ENCODE data around the gene TMEM82. TPM values are rescaled to one million over a fixed set of nuclear protein-coding genes. Genes with fewer than 3 reads are reported as not detected.

TMEM82 gene
- total and polyA plus RNA-seq, 2 experiments from 2014 or later: 0.51 TPM; not detected in 1

DNA sequence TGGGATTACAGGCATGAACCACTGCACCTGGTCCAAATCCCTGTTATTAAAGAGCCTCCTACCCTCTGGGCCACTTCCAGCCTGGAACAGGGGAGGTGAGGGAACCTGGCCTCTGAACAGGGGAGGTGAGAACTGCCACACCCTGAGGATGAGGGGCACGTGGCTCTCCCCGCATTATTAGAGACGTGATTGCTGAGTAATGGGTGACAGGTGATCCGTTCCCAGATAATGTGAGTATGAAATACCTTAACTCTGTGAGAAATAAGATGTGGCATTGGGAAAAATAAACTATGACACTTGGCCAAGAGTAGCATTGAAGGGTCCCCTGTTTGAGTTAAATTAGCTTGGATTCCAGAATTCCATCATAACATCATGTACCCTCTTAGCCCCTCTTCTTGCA, 19.9 kb upstream of the TMEM82 start:
- Histone ChIP-seq H3K36me3 (peaks cover 44% of the 10 kb centered on the region), H3K4me3 (no peak overlapping the region), H3K4me1 (ENCODE audit: low read depth) (peaks cover 7% of the 10 kb centered on the region), H3K9me3 (ENCODE audit: low read depth) (no peaks in the 10 kb centered on the region), H3K27me3 (no peaks in the 10 kb centered on the region), H3K27ac (no peak overlapping the region)
- DNase-seq (ENCODE audit: low read depth in 1 of 2, low spot score in 1 of 2): no peak
- TF ChIP-seq, protein P1, sequence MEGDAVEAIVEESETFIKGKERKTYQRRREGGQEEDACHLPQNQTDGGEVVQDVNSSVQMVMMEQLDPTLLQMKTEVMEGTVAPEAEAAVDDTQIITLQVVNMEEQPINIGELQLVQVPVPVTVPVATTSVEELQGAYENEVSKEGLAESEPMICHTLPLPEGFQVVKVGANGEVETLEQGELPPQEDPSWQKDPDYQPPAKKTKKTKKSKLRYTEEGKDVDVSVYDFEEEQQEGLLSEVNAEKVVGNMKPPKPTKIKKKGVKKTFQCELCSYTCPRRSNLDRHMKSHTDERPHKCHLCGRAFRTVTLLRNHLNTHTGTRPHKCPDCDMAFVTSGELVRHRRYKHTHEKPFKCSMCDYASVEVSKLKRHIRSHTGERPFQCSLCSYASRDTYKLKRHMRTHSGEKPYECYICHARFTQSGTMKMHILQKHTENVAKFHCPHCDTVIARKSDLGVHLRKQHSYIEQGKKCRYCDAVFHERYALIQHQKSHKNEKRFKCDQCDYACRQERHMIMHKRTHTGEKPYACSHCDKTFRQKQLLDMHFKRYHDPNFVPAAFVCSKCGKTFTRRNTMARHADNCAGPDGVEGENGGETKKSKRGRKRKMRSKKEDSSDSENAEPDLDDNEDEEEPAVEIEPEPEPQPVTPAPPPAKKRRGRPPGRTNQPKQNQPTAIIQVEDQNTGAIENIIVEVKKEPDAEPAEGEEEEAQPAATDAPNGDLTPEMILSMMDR (IDR thresholded peaks at IDR 0.05; ENCODE audit: low read depth, low read length): no peak

DNA sequence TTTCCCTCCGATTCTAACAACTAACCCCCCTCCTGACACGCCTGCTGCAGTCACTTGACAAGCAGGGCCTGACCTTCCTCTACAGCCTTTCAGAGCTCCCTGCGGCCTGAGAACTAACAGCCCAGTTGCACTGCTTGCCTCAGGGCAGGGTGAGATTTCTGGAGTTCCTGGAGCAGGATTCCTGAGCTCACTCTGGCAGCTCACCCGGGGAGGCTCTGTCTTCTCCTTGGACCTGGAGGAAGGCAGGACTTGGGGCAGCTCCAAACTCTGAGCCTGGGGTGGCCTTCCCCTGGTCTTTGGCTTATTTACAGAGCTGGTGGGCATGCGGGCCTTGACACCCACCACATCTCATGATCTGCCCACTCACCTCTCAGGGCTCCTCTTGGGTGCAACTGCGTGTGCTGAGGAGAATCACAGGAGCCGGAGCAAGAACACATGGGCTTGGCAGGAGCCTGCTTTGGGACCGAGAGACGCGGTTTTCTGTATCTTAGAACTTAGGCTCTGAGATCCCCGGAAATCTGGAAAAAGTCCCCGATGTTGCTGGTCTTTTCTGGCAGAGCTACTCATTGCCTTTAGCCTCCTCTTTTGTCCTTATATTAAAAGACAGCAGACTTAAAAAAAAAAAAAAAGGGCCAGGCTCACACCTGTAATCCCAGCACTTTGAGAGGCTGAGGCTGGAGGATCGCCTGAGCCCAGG, 19.3 kb upstream of the TMEM82 start:
- H3K4me1 ChIP-seq (ENCODE audit: low read depth): peaks cover under 1% of the 10 kb centered on the region
- TF ChIP-seq, protein P1 (IDR thresholded peaks at IDR 0.05; ENCODE audit: low read depth, low read length): no peak
- no peaks in the 10 kb centered on the region for H3K27me3 ChIP-seq
- H3K36me3 ChIP-seq: peaks cover 50% of the 10 kb centered on the region
- DNase-seq (ENCODE audit: low read depth in 1 of 2, low spot score in 1 of 2): no peak
- no peaks in the 10 kb centered on the region for H3K9me3 ChIP-seq (ENCODE audit: low read depth)
- H3K27ac ChIP-seq: no peak overlapping the region
- no peak overlapping the region for H3K4me3 ChIP-seq

DNA sequence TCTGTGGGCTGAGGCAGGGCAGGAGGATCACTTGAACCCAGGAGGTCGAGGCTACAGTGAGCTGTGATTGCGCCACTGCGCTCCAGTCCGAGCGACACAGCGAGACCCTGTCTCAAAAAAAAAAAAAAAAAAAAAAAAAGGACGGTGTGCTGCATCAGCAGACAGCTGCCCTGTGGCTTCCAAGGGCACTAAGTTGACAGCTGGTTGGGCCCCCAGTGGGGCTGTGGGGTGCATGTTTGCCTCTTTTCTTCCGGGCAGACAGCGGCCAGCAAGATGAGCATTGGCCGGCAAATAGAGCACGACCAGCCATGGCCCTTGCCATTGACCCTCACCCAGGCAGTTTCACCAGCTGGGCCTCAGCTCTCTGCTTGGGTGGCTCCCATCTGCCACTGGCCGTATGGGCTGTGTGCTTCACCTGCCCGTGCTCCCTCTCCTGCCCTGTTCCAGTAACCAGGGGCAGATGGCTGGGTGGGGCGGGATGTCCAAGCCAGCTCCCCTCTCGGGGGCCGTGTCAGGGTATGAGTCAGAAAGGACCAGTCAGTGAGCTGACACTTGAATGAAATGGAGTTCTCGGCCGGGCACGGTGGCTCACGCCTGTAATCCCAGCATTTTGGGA, 18.6 kb upstream of the TMEM82 start:
- peaks cover 56% of the 10 kb centered on the region for H3K36me3 ChIP-seq
- H3K4me1 ChIP-seq (ENCODE audit: low read depth): no peaks in the 10 kb centered on the region
- no peaks in the 10 kb centered on the region for H3K27me3 ChIP-seq
- no peak for DNase-seq (ENCODE audit: low read depth in 1 of 2, low spot score in 1 of 2)
- TF ChIP-seq, protein P1 (IDR thresholded peaks at IDR 0.05; ENCODE audit: low read depth, low read length): no peak
- no peak overlapping the region for H3K27ac ChIP-seq
- no peak overlapping the region for H3K4me3 ChIP-seq
- no peaks in the 10 kb centered on the region for H3K9me3 ChIP-seq (ENCODE audit: low read depth)

DNA sequence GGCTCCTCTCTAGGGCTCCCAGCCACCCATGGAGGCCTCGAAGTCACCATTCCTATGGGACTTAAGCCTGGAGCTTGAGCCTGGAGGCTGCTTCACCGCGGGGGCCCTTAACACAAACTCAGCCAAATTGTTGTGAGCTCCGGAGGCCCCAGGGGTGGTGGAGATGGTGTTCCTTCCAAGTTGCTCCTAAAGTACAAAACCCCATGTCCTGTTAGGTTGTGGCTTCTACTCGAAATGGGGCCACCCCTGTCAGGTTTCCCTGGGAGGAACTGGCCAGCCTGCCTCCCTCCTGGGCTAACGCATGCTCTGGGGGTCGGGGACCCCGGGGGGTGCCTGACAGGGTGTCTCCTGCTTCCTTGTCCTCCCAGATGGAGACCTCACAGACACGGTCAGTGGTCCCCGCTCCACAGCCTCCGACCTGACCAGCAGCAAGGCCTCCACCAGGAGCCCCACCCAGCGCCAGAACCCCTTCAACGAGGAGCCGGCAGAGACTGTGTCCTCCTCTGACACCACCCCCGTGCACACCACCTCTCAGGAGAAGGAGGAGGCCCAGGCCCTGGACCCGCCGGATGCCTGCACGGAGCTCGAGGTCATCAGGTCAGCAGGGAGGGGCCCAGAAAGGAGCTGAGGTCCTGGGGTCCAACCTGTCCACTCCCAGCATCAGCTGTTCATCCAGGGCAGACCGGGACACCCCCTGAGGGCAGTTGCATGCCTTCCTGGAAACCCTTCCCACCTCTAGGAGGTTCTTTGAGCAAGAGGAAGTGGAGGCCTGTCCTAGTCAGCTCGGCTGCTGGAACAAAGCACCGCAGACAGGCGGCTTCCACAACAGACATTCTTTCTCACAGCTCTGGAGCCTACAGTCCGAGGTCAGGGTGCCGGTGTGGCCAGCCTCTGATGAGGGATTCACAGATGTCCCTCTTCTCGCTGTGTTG, 17.1 kb upstream of the TMEM82 start:
- no peak overlapping the region for H3K4me3 ChIP-seq
- H3K36me3 ChIP-seq: peaks cover 61% of the 10 kb centered on the region
- TF ChIP-seq, protein P1 (IDR thresholded peaks at IDR 0.05; ENCODE audit: low read depth, low read length): no peak
- DNase-seq (ENCODE audit: low read depth in 1 of 2, low spot score in 1 of 2): no peak
- no peak overlapping the region for H3K27ac ChIP-seq
- H3K4me1 ChIP-seq (ENCODE audit: low read depth): no peaks in the 10 kb centered on the region
- H3K27me3 ChIP-seq: no peaks in the 10 kb centered on the region
- no peaks in the 10 kb centered on the region for H3K9me3 ChIP-seq (ENCODE audit: low read depth)

DNA sequence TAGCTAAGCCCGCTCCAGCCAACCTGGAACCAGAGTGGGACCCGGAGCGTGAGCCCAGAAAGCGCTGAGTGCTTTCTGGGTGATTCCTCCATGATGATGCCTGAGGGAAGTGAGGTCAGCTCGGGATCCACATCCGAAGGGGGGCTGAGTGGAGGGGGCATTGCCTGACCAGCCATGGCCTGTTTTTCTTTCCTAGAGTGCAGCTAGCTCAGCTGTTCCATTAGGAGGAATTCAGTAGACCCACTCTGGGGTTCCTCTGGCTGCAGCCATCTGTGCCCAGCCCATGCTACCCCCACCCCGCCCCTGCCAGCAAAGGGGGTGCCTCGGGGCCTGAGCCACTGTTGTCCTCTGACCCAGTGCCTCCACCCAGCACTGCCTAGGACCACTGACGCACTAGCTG, 15.8 kb upstream of the TMEM82 start:
- Histone ChIP-seq H3K27me3 (no peaks in the 10 kb centered on the region), H3K27ac (no peak overlapping the region), H3K9me3 (ENCODE audit: low read depth) (no peaks in the 10 kb centered on the region), H3K4me1 (ENCODE audit: low read depth) (no peaks in the 10 kb centered on the region), H3K4me3 (no peak overlapping the region), H3K36me3 (peaks cover 61% of the 10 kb centered on the region)
- TF ChIP-seq, protein P1 (IDR thresholded peaks at IDR 0.05; ENCODE audit: low read depth, low read length): no peak
- DNase-seq (ENCODE audit: low read depth in 1 of 2, low spot score in 1 of 2): no peak

Data from cardiac muscle cell (in vitro differentiated cells and primary cell).